ENCODE measurements around the gene CD72. TPM values are rescaled to one million over a fixed set of nuclear protein-coding genes. Genes with fewer than 3 reads are reported as not detected.
A peak's percentile ranks its signal among the peaks of the same experiment; 100 is the strongest.

The CD72 gene, protein sequence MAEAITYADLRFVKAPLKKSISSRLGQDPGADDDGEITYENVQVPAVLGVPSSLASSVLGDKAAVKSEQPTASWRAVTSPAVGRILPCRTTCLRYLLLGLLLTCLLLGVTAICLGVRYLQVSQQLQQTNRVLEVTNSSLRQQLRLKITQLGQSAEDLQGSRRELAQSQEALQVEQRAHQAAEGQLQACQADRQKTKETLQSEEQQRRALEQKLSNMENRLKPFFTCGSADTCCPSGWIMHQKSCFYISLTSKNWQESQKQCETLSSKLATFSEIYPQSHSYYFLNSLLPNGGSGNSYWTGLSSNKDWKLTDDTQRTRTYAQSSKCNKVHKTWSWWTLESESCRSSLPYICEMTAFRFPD
- total RNA-seq = 2.1 TPM

DNA sequence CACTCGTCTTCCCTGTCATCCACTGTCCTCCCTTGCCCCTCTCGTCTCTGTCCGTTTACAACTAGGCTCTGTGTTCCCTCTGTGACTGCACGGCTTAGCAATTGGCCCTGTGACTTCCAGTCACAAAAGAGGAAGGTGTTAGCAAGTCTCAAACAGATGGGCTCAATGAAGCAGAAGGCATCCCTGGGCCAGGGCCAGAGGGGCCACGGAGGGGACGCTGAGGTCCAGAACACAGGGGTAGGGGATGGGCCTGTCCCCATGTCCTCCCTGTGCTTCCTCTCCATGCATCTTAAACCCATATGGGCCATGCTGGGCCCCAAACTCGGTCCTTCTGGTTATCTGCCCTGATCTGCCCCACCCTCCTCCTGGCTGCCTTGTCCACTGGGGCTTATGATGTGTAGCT is at the start of gene CD72:
TSS of gene CD72 (minus strand) at position 89 of the 403 bp plus-strand sequence. CDS start 110 bp downstream, outside the sequence.
- H3K9me3 ChIP-seq (ENCODE audit: control insufficient read depth in 3 of 3, low read length in 3 of 3) = no peaks in the 10 kb centered on the region
- peaks cover 19 to 25% (median 21%) of the 10 kb centered on the region in 3 donors for H3K27me3 ChIP-seq (ENCODE audit: control insufficient read depth in 3 of 3, insufficient read depth in 3 of 3, low read length in 3 of 3)
- peak within 1 kb of the TSS; percentile 48 to 65 (median 51) for H3K4me3 ChIP-seq (ENCODE audit: low read length in 3 of 3)
- H3K27ac ChIP-seq (ENCODE audit: low read depth, low read length) = no peak within 1 kb of the TSS
- H3K4me1 ChIP-seq (ENCODE audit: control insufficient read depth in 3 of 3, insufficient read depth in 3 of 3, low read length in 3 of 3) = peaks cover 5 to 15% (median 6%) of the 10 kb centered on the region in 3 donors
- peak within 1 kb of the TSS in 2 of 3 donors; percentile 50 to 71 for H3K9ac ChIP-seq (ENCODE audit: low read depth in 1 of 3, low read length in 3 of 3)
- no peaks in the 10 kb centered on the region for H3K36me3 ChIP-seq (ENCODE audit: control insufficient read depth in 3 of 3, insufficient read depth in 3 of 3, low read length in 3 of 3)

DNA sequence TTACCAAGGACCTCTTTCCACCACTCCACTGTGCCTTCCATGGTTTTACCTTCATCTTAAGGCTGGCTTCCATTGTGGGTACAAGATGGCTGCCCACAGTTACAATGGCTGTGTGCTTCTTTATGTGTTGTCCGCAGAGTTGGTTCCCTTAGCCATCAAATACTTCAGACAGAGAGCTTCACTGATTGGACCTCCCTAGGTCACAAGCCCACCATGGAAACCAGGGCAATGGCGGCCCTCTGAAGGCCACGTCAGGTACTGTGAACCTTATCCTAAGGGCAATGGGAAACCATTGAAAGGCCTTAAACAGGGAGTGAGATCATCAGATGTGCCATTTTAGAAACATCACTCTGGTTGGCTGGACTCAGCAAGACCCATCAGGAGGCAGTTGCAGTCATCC is 49.7 kb upstream of the CD72 start:
- peaks cover 9 to 16% (median 14%) of the 10 kb centered on the region in 3 donors for H3K4me1 ChIP-seq (ENCODE audit: control insufficient read depth in 3 of 3, insufficient read depth in 3 of 3, low read length in 3 of 3)
- H3K9ac ChIP-seq (ENCODE audit: low read depth in 1 of 3, low read length in 3 of 3) = no peak overlapping the region
- no peak overlapping the region for H3K4me3 ChIP-seq (ENCODE audit: low read length in 3 of 3)
- H3K27me3 ChIP-seq (ENCODE audit: control insufficient read depth in 3 of 3, insufficient read depth in 3 of 3, low read length in 3 of 3) = no peaks in the 10 kb centered on the region
- no peaks in the 10 kb centered on the region for H3K36me3 ChIP-seq (ENCODE audit: control insufficient read depth in 3 of 3, insufficient read depth in 3 of 3, low read length in 3 of 3)
- no peaks in the 10 kb centered on the region for H3K9me3 ChIP-seq (ENCODE audit: control insufficient read depth in 3 of 3, low read length in 3 of 3)
- H3K27ac ChIP-seq (ENCODE audit: low read depth, low read length) = no peak overlapping the region

DNA sequence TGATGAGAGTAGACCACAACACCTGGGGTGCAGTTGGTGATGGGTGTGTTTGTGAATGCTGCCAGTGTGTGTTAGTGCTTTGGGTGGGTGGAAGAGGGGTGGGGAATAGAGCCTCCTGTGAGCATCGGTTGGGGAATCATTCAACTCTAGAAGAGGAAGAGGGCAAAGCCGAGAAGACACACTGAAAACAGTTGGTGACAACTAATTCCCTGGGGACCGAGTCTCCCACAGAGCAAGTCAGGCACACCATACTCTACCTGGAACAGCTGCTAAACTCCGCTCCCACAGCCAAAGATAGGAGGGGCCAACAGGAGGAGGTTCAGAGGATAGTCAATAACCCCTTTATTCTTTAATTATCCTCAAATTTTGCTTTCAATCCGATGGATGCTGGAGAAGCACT is 48.3 kb upstream of the CD72 start:
- Histone ChIP-seq H3K36me3 (ENCODE audit: control insufficient read depth in 3 of 3, insufficient read depth in 3 of 3, low read length in 3 of 3) (no peaks in the 10 kb centered on the region), H3K27me3 (ENCODE audit: control insufficient read depth in 3 of 3, insufficient read depth in 3 of 3, low read length in 3 of 3) (no peaks in the 10 kb centered on the region), H3K27ac (ENCODE audit: low read depth, low read length) (no peak overlapping the region), H3K4me3 (ENCODE audit: low read length in 3 of 3) (no peak overlapping the region), H3K4me1 (ENCODE audit: control insufficient read depth in 3 of 3, insufficient read depth in 3 of 3, low read length in 3 of 3) (peaks cover 9 to 23% (median 16%) of the 10 kb centered on the region in 3 donors), H3K9me3 (ENCODE audit: control insufficient read depth in 3 of 3, low read length in 3 of 3) (no peaks in the 10 kb centered on the region), H3K9ac (ENCODE audit: low read depth in 1 of 3, low read length in 3 of 3) (no peak overlapping the region)

DNA sequence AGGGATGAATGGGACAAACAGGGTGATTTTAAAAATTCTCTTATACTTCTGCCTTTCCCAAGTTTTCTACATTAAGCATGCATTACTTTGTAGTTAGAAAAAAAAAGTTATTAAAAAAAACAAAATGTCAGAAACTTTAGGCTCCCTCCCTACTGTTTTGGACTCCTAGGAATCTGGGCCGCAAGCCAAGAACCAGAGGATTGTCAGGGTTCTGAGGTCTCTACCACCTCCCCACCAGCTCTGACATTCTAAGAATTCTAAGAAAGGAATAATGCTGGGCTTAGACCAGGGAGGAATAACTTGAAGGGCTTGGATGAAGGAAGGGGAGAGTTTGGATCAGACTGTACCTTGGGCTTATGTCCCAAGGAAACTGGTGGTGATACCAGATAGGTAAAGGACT is 47.8 kb upstream of the CD72 start:
- H3K4me1 ChIP-seq (ENCODE audit: control insufficient read depth in 3 of 3, insufficient read depth in 3 of 3, low read length in 3 of 3) = peaks cover 9 to 27% (median 16%) of the 10 kb centered on the region in 3 donors
- no peak overlapping the region for H3K4me3 ChIP-seq (ENCODE audit: low read length in 3 of 3)
- peaks cover 0 to under 1% (median under 1%) of the 10 kb centered on the region in 3 donors for H3K36me3 ChIP-seq (ENCODE audit: control insufficient read depth in 3 of 3, insufficient read depth in 3 of 3, low read length in 3 of 3)
- no peak overlapping the region for H3K9ac ChIP-seq (ENCODE audit: low read depth in 1 of 3, low read length in 3 of 3)
- H3K27me3 ChIP-seq (ENCODE audit: control insufficient read depth in 3 of 3, insufficient read depth in 3 of 3, low read length in 3 of 3) = no peaks in the 10 kb centered on the region
- no peaks in the 10 kb centered on the region for H3K9me3 ChIP-seq (ENCODE audit: control insufficient read depth in 3 of 3, low read length in 3 of 3)
- no peak overlapping the region for H3K27ac ChIP-seq (ENCODE audit: low read depth, low read length)

DNA sequence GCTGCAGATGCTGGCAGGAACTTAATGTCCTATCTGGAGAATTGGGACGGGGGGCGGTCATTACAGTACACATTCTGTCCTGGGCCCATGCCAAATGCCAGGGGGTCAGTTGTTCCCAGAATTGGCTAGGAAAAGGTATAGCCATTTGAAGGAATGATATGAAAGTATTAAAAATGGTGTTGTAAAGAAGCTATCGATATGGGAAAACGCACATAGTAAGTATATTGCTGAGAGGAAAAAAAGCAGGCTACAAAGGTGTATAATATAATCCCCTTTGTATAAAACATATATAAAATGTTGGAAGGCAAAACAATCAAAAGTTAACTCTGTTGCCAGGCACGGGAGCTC is 47.2 kb upstream of the CD72 start:
- Histone ChIP-seq H3K9me3 (ENCODE audit: control insufficient read depth in 3 of 3, low read length in 3 of 3) (no peaks in the 10 kb centered on the region), H3K4me1 (ENCODE audit: control insufficient read depth in 3 of 3, insufficient read depth in 3 of 3, low read length in 3 of 3) (peaks cover 15 to 33% (median 22%) of the 10 kb centered on the region in 3 donors), H3K4me3 (ENCODE audit: low read length in 3 of 3) (peak overlapping the region; percentile 70 to 80 (median 75)), H3K9ac (ENCODE audit: low read depth in 1 of 3, low read length in 3 of 3) (peak overlapping the region; percentile 66 to 80 (median 68)), H3K36me3 (ENCODE audit: control insufficient read depth in 3 of 3, insufficient read depth in 3 of 3, low read length in 3 of 3) (peaks cover 5 to 6% (median 6%) of the 10 kb centered on the region in 3 donors), H3K27me3 (ENCODE audit: control insufficient read depth in 3 of 3, insufficient read depth in 3 of 3, low read length in 3 of 3) (no peaks in the 10 kb centered on the region), H3K27ac (ENCODE audit: low read depth, low read length) (peak overlapping the region; percentile 36)

DNA sequence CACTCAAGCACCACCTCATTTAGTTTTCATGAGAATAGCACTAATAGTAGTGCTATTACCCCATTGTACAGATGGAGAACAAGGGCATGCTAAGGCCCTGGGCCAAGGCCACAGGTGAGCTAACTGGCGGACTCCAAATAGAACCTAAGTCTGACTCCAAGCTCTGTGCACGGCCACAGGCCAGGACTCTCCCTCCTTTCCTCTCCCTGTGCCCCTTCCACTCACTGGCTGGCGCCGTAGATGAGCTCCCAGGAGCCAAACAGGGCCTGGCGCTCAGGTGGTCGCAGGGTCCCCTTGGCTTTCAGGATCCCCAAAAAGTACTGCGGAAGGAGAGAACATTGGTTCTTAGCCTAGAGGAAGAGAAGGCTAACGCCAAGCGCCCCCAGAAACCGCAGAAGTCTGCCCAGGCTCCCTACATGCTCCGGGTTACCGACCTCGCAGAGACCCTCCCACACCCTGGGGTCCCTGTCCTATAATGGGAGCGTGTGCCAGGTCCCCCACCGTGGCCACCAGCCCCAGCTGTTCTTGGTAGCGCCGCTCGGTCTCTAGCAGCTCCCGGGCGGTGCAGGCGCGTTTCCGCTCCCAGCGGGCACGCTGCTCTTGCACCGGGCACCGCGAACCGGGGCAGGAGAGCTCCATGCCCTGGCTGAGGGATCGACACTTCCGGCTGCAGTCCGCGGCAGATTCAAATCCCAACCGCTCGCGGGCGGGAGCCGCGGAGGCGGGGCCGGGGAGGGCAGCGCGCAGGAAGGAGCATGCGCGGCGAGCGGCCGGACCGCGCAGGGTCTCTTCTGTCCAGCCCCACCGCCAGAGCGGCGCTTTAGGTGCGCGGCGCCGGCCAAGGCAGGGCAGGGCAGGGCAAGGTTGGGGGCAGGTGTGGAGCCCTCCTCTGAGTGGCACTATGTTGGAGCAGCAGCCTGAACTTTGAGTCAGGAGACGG is 46.6 kb upstream of the CD72 start, which contains the start of gene ARHGEF39:
TSS of gene ARHGEF39 (minus strand) at position 665 of the 940 bp plus-strand sequence. CDS start at position 639, 26 bp downstream.
- H3K27ac ChIP-seq (ENCODE audit: low read depth, low read length) = peak within 1 kb of the TSS; percentile 36
- H3K4me3 ChIP-seq (ENCODE audit: low read length in 3 of 3) = peak within 1 kb of the TSS; percentile 70 to 80 (median 75)
- peaks cover 9 to 11% (median 11%) of the 10 kb centered on the region in 3 donors for H3K36me3 ChIP-seq (ENCODE audit: control insufficient read depth in 3 of 3, insufficient read depth in 3 of 3, low read length in 3 of 3)
- no peaks in the 10 kb centered on the region for H3K9me3 ChIP-seq (ENCODE audit: control insufficient read depth in 3 of 3, low read length in 3 of 3)
- H3K9ac ChIP-seq (ENCODE audit: low read depth in 1 of 3, low read length in 3 of 3) = peak within 1 kb of the TSS; percentile 66 to 80 (median 68)
- H3K27me3 ChIP-seq (ENCODE audit: control insufficient read depth in 3 of 3, insufficient read depth in 3 of 3, low read length in 3 of 3) = no peaks in the 10 kb centered on the region
- peaks cover 20 to 38% (median 26%) of the 10 kb centered on the region in 3 donors for H3K4me1 ChIP-seq (ENCODE audit: control insufficient read depth in 3 of 3, insufficient read depth in 3 of 3, low read length in 3 of 3)

DNA sequence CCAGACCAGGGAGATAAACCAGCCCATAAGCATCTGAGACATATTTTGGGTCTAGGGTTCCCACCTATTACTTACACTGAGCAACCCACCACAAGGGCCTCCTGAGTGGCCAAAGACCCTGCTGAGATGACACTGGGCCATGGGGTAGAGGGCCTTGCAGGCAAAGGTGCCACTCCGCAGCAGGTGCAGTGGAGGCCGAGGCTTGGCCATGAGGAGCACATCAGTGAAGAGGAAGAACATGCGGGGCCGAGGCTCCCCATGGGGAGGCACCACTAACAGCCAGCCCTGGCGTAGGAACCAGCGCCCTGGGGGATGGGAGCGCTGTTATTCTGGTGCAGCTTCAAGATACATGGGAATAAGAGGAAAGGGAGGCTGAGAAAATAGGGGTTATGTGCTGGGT is 44.2 kb upstream of the CD72 start:
- H3K27me3 ChIP-seq (ENCODE audit: control insufficient read depth in 3 of 3, insufficient read depth in 3 of 3, low read length in 3 of 3) = no peaks in the 10 kb centered on the region
- H3K36me3 ChIP-seq (ENCODE audit: control insufficient read depth in 3 of 3, insufficient read depth in 3 of 3, low read length in 3 of 3) = peaks cover 9 to 11% (median 11%) of the 10 kb centered on the region in 3 donors
- no peak overlapping the region for H3K4me3 ChIP-seq (ENCODE audit: low read length in 3 of 3)
- no peak overlapping the region for H3K9ac ChIP-seq (ENCODE audit: low read depth in 1 of 3, low read length in 3 of 3)
- H3K4me1 ChIP-seq (ENCODE audit: control insufficient read depth in 3 of 3, insufficient read depth in 3 of 3, low read length in 3 of 3) = peaks cover 32 to 52% (median 38%) of the 10 kb centered on the region in 3 donors
- H3K9me3 ChIP-seq (ENCODE audit: control insufficient read depth in 3 of 3, low read length in 3 of 3) = no peaks in the 10 kb centered on the region
- H3K27ac ChIP-seq (ENCODE audit: low read depth, low read length) = no peak overlapping the region

DNA sequence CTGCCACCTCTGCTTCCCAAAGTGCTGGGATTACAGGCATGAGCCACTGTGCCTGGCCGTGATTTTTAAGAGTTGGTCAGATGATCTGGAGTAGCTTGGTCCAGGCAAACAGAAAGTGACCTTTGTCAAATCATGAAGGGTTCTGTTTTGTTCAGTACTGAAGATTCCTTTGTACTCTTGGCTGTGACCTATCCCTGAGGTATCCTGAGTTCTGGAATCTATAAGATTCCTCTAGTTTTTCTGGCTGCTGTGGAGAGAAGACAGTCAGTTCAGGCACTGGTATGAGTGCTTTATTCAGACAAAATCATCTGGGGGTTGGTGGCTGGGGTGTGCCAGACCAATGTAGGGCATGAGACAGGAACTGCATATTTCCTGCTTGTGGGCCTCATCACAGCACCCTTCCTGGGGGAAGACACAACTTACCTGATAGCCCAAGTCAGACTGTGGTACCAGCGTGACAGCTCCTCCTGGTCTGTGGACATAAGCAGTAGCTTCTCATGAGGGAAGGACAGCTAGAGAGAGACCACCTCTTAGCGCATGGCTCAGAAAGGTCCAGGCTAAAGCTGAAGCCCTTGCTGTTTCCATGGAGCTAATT is 43.6 kb upstream of the CD72 start:
- Histone ChIP-seq H3K4me1 (ENCODE audit: control insufficient read depth in 3 of 3, insufficient read depth in 3 of 3, low read length in 3 of 3) (peaks cover 37 to 58% (median 42%) of the 10 kb centered on the region in 3 donors), H3K27ac (ENCODE audit: low read depth, low read length) (no peak overlapping the region), H3K36me3 (ENCODE audit: control insufficient read depth in 3 of 3, insufficient read depth in 3 of 3, low read length in 3 of 3) (peaks cover 9 to 11% (median 11%) of the 10 kb centered on the region in 3 donors), H3K4me3 (ENCODE audit: low read length in 3 of 3) (no peak overlapping the region), H3K9me3 (ENCODE audit: control insufficient read depth in 3 of 3, low read length in 3 of 3) (no peaks in the 10 kb centered on the region), H3K27me3 (ENCODE audit: control insufficient read depth in 3 of 3, insufficient read depth in 3 of 3, low read length in 3 of 3) (no peaks in the 10 kb centered on the region), H3K9ac (ENCODE audit: low read depth in 1 of 3, low read length in 3 of 3) (peak overlapping the region in 2 of 3 donors; percentile 7 to 66)

DNA sequence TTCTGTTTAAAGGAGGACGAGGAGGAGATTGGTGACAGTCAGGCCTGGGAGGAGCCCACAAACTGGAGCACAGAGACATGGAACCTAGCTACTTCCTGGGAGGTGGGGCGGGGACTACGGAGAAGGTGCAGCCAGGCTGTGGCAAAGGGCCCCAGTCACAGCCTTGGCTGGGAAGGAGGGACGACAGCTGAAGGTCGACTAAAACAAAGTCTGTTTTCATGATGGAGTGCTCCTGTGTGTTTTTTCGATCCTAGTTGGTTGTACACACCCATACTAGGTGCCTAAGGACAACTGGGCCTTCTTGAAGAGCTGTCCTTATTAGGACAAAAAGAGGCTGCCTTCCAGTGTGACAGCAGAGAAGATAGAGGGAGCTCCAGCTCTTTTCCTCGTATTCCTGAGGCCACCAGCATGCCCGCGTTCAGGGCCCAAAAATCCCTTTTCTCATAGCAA is 42.8 kb upstream of the CD72 start:
- no peaks in the 10 kb centered on the region for H3K27me3 ChIP-seq (ENCODE audit: control insufficient read depth in 3 of 3, insufficient read depth in 3 of 3, low read length in 3 of 3)
- peak overlapping the region; percentile 33 to 68 (median 66) for H3K9ac ChIP-seq (ENCODE audit: low read depth in 1 of 3, low read length in 3 of 3)
- peak overlapping the region; percentile 99 for H3K27ac ChIP-seq (ENCODE audit: low read depth, low read length)
- peaks cover 9 to 11% (median 11%) of the 10 kb centered on the region in 3 donors for H3K36me3 ChIP-seq (ENCODE audit: control insufficient read depth in 3 of 3, insufficient read depth in 3 of 3, low read length in 3 of 3)
- peaks cover 37 to 58% (median 42%) of the 10 kb centered on the region in 3 donors for H3K4me1 ChIP-seq (ENCODE audit: control insufficient read depth in 3 of 3, insufficient read depth in 3 of 3, low read length in 3 of 3)
- H3K4me3 ChIP-seq (ENCODE audit: low read length in 3 of 3) = peak overlapping the region in 1 of 3 donors; percentile 22
- no peaks in the 10 kb centered on the region for H3K9me3 ChIP-seq (ENCODE audit: control insufficient read depth in 3 of 3, low read length in 3 of 3)
